Progenitor cell of endocrine pancreas (in vitro differentiated cells): ENCODE data around the gene DUOX1. TPM values are rescaled to one million over a fixed set of nuclear protein-coding genes. Genes with fewer than 3 reads are reported as not detected.
A peak's percentile ranks its signal among the peaks of the same experiment; 100 is the strongest.
"Not testable (repeated sequence)": the region's sequence is repeated elsewhere in the genome, so short reads cannot be mapped to it uniquely, and the experiment has no call there.

Experiments used
- DNase-seq: peaks from one replicate; pipeline ENCODE4 v3.0.0; 2021; ENCODE audit warnings: low spot score; ENCODE audit not compliant: unreplicated experiment
- H3K27ac Mint-ChIP-seq: 2 replicates; pipeline ENCODE4 v1.8.0; 2021; ENCODE audit warnings: mild to moderate bottlenecking, moderate library complexity, mixed read lengths
- H3K27me3 Mint-ChIP-seq: 2 replicates; pipeline ENCODE4 v1.8.0; 2021; ENCODE audit warnings: mixed read lengths
- H3K36me3 Mint-ChIP-seq: 2 replicates; pipeline ENCODE4 v1.8.0; 2022; ENCODE audit warnings: mixed read lengths; ENCODE audit not compliant: insufficient read depth
- H3K4me1 Mint-ChIP-seq: 2 replicates; pipeline ENCODE4 v1.8.0; 2021; ENCODE audit warnings: low read depth, mixed read lengths
- H3K4me3 Mint-ChIP-seq: 2 replicates; pipeline ENCODE4 v1.8.0; 2021; ENCODE audit warnings: low read depth, mild to moderate bottlenecking, moderate library complexity, mixed read lengths
- H3K9me3 Mint-ChIP-seq: 2 replicates; pipeline ENCODE4 v1.8.0; 2021; ENCODE audit warnings: low read depth, mixed read lengths
- total RNA-seq: library from RNA; stranded (reverse); gene quantifications from 2 replicates; pipeline ENCODE4 v1.2.1, GENCODE V29; 2021
- TF ChIP-seq, protein P1 (sequence below): fragments of 200-600 bp; sonication (generic); IDR thresholded peaks from one replicate; pipeline ENCODE4 v1.5.0; 2021; ENCODE audit warnings: antibody characterized with exemption, mild to moderate bottlenecking; ENCODE audit not compliant: unreplicated experiment

DUOX1 gene
- total RNA-seq, 1 donor from 2014 or later = 1.4 TPM

DNA sequence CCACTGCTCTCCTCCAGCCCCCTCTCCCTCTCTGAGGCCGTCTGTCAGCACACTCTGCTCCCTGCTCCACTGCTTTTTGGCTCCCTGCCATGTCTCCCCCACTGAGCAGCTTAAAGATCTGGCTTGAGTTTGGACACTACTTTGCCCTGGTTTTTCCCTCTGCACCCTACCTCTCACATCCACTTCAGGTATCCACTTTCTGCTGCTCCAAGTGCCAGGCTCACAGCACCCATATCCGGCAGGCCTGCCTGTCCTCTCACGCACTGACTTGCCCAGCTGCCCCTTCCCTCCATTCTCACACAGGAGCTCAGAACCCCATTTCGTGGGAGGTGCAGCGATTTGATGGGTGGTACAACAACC is 3.7 kb downstream of the DUOX1 start:
- Mint-ChIP-seq H3K27ac (no peak overlapping the region), H3K36me3 (peaks cover 1% of the 10 kb centered on the region), H3K4me3 (no peak overlapping the region), H3K4me1 (peaks cover 5% of the 10 kb centered on the region), H3K9me3 (no peaks in the 10 kb centered on the region), H3K27me3 (peaks cover 73% of the 10 kb centered on the region)
- TF ChIP-seq, protein P1, sequence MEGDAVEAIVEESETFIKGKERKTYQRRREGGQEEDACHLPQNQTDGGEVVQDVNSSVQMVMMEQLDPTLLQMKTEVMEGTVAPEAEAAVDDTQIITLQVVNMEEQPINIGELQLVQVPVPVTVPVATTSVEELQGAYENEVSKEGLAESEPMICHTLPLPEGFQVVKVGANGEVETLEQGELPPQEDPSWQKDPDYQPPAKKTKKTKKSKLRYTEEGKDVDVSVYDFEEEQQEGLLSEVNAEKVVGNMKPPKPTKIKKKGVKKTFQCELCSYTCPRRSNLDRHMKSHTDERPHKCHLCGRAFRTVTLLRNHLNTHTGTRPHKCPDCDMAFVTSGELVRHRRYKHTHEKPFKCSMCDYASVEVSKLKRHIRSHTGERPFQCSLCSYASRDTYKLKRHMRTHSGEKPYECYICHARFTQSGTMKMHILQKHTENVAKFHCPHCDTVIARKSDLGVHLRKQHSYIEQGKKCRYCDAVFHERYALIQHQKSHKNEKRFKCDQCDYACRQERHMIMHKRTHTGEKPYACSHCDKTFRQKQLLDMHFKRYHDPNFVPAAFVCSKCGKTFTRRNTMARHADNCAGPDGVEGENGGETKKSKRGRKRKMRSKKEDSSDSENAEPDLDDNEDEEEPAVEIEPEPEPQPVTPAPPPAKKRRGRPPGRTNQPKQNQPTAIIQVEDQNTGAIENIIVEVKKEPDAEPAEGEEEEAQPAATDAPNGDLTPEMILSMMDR = no peak
- no peak for DNase-seq

DNA sequence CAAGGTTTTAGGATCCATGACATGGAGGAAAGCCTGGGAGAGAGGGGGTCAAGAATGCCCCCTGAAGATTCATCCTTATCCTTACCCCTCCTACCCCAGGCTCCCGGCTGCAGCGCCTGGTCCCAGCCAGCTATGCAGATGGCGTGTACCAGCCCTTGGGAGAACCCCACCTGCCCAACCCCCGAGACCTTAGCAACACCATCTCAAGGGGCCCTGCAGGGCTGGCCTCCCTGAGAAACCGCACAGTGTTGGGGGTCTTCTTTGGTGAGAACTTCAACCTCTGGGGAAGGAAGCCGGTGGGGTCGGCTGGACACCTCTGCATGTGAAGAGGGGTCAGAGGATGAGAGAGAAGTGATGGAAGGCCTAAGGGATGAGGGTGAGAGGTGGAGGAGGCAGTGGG is 4.3 kb downstream of the DUOX1 start:
- Mint-ChIP-seq H3K27me3 (peaks cover 68% of the 10 kb centered on the region), H3K4me3 (no peak overlapping the region), H3K36me3 (peaks cover 1% of the 10 kb centered on the region), H3K4me1 (peaks cover 5% of the 10 kb centered on the region), H3K9me3 (no peaks in the 10 kb centered on the region), H3K27ac (no peak overlapping the region)
- DNase-seq = no peak
- TF ChIP-seq, protein P1 = no peak

DNA sequence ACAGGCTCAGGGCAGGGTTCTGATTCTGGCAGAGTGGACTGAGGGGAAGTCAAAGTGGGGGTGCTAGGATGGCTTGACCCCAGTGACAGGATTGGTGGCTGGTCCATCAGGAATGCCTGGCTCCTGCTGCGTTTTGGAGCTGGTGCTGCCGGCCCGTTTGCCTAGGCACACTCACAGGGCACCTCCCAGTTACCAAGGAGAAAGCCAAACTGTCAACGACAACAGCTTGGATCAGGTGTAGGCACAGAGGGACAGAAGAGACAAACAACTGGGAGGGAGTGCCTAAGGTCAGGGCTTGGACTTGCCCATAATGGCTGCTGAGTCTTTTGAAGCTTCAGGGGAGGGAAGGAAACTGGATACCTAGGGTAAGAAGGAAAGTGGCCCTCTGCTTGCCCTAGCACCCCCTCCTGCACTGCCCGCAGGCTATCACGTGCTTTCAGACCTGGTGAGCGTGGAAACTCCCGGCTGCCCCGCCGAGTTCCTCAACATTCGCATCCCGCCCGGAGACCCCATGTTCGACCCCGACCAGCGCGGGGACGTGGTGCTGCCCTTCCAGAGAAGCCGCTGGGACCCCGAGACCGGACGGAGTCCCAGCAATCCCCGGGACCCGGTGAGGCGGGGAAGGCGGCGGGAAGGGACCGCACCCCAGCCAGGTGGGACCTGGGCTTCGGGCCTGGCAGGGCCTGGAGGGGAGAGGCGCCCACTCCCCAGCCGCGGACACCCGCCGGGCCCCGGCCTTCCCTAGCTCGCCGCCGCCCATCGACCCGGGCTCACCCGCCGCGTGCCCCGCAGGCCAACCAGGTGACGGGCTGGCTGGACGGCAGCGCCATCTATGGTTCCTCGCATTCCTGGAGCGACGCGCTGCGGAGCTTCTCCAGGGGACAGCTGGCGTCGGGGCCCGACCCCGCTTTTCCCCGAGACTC is 5.1 kb downstream of the DUOX1 start:
- H3K4me3 Mint-ChIP-seq = peak overlapping the region; percentile 62
- TF ChIP-seq, protein P1 = peak; percentile 46
- no peak overlapping the region for H3K27ac Mint-ChIP-seq
- no peaks in the 10 kb centered on the region for H3K9me3 Mint-ChIP-seq
- H3K4me1 Mint-ChIP-seq = peaks cover 5% of the 10 kb centered on the region
- DNase-seq = peak; percentile 34
- peaks cover 1% of the 10 kb centered on the region for H3K36me3 Mint-ChIP-seq
- peaks cover 62% of the 10 kb centered on the region for H3K27me3 Mint-ChIP-seq

DNA sequence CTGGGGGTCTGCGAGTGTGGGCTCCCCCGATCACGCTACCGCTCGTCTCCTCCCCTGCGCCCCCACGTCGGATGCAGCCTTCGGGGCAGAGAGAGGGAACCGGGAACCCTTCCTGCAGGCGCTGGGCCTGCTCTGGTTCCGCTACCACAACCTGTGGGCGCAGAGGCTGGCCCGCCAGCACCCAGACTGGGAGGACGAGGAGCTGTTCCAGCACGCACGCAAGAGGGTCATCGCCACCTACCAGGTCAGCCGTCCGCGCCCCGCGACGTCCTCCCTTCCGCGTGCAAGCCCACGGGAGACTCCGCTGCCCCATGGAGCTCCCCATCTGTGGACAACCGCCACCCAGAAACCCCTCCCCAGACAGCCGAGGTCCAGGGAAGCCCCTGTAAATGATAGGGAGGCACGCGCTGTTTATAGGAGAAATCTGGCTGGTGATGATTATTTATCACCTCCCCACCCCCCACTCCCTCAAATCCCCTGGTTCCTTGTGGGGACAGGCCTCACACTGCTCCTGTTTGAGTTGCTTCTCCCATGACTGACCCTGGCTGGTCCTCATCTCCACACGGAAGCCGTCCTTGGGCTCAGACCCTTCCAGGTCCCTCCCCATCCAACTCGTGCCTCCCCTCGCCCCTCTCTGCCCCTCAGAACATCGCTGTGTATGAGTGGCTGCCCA is 6.0 kb downstream of the DUOX1 start:
- DNase-seq, H3K36me3 Mint-ChIP-seq, H3K9me3 Mint-ChIP-seq, H3K4me3 Mint-ChIP-seq, H3K4me1 Mint-ChIP-seq: not testable (repeated sequence)
- Mint-ChIP-seq H3K27me3 (peaks cover 54% of the 10 kb centered on the region), H3K27ac (peak overlapping the region; percentile 59)

DNA sequence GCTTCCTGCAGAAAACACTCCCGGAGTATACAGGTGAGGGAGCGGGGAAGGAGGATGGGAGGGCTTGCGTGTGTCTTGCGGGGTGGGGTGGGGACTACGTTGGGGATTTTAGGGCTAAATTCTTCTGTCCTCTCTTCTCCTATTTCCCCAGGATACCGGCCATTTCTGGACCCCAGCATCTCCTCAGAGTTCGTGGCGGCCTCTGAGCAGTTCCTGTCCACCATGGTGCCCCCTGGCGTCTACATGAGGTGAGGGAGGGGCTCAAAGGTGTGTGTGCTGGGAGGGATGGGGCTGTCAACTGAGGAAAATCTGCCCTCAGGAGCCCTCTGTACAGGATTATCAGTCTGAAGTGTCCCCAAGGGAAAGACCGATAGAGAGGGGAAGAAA is 6.6 kb downstream of the DUOX1 start:
- Mint-ChIP-seq H3K36me3 (peaks cover 1% of the 10 kb centered on the region), H3K27ac (peak overlapping the region; percentile 59), H3K9me3 (no peaks in the 10 kb centered on the region), H3K27me3 (peaks cover 49% of the 10 kb centered on the region), H3K4me3 (no peak overlapping the region), H3K4me1 (peaks cover 5% of the 10 kb centered on the region)
- no peak for DNase-seq
- TF ChIP-seq, protein P1 = peak; percentile 40
